GM19035 (cell line): ENCODE results near the gene EOMES.
"Not testable (repeated sequence)": the region's sequence is repeated elsewhere in the genome, so short reads cannot be mapped to it uniquely, and the experiment has no call there.

Experiments
- ATAC-seq: cut with Tn5 transposase; IDR thresholded peaks from one replicate; pipeline ENCODE4 v1.9.1; 2021; ENCODE audit not compliant: unreplicated experiment

The EOMES gene

GRCh38 chr3:27721717-27722564, at the start of gene EOMES:
Gene EOMES (minus strand): TSS chr3:27722323. CDS start chr3:27722294, 29 bp downstream.
- peak; percentile 61 for ATAC-seq

- not testable (repeated sequence) for ATAC-seq
These were observed 48.3 kb upstream of the EOMES start for GRCh38 chr3:27770384-27770783.

DNA sequence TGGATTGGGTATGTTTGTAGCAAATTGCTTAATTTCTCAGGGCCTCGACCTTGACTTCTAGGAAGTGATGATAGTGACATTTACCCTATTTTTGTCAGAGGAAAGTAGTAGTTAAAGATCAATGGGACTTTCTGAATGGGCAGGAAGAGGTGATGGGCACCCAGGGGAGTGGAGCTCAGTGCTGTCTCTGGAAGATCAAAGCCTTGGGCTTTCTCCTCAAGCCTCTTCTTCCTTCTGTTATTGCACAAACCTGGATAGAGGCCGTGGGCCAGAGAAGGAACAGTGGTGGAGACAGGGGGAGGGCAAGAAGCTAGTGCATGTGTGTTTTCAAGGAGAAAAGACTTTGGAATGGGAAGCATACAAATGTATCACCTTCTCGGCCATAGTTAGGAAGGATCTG, 44.9 kb upstream of the EOMES start:
- no peak for ATAC-seq

DNA sequence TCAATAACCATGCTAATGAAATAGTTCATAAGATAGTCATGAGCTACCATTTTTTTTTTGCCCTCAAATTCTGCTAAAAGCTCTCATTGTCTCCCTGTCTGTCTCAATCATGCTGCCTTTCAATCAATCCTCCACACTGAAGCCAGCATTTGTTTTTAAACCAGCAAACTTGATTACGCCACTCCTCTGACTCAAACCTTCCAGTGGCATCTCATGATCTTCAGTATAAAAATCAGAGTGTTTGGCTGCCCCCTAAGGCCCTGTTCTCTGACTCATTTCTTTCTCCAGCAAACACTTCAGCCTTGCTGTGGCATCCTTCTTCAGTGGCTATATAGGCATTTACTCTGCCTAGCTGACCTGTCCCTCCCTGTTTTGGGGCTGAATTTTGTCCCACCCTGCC, 36.0 kb upstream of the EOMES start:
- no peak for ATAC-seq

- no peak for ATAC-seq
These were observed 34.8 kb upstream of the EOMES start for GRCh38 chr3:27756877-27757276.

- no peak for ATAC-seq
These were observed 30.8 kb upstream of the EOMES start for GRCh38 chr3:27752926-27753325.

DNA sequence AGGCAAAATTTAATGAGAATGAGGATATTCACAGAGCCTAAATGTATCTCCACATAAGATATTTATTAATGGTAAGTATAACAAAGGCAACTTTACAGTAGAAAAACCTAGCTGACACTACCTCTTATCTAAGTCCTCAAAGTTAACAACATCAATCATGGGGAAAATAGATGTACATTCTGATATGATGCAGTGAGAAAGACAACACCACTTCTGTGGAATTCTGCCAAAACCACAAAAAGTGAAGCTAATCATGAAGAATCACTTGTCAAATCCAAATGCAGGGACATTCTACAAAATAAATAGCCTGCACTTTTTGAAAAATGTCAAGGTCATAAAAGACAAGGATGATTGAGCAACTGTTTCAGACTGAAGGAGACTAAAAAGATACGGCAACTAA, 27.5 kb upstream of the EOMES start:
- ATAC-seq, result no peak

DNA sequence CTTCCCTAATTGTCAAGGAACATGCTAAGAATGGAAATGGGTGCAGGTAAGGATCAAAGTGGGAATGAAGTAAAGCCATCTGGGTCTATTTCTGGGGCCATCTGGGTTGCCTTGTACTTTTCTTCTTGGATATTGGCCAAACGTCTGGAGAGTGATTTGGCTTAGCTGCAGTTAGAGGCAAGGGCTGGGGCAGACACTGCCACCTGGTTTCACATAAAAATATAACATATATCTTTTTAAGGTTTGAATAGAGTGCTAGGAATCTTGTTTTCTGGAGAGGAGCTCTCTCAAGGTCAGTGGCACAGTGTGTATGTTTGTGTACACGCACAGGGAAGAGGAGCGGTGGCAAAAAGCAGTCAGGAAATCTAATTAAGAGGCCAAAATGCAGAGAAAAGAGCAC, 24.7 kb upstream of the EOMES start:
- no peak for ATAC-seq

GRCh38 chr3:27740854-27741253, 18.7 kb upstream of the EOMES start:
- ATAC-seq, result no peak

- no peak for ATAC-seq
These were observed 15.0 kb upstream of the EOMES start for GRCh38 chr3:27737091-27737490.

DNA sequence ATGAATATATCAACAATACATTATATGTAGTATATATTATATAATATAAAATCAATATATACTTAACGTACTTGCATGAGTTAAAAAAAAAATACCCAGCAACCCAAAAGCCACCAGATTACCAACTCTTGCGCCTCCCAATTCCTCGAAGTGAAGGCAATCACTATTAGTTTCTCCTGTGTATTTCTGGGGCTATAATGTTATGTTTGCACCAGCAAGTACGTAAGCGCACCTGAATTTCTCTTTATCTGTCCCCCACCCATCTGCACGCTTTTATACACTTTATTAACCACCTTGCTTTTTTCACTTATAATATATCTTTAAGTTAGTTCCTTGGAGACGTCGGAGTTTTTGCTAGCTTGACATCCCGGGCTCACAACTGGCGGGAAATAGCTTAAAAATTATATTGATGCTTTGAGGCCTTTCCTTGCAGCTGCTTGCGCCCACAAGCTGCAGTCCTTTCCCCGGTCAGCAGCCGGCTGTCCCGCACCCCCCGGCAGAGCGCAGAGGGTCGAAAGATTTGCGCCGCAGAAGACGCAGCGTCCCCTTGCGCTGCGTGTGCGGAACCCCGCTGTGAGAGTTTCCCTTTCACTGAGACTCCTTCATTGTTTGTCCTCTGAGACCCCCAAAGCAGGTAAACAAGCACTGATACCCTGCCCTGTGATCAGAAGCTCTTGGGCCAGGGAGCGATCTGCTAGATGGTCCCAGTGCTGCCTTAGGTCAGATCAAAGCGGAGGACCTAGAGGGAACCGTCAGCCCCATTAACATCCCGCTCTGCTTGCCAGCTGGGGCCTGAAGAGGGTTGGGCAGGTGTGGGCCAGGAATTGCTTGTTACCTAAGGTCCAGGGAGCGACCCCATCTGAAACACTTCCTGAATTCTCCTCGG, 8.9 kb upstream of the EOMES start:
- ATAC-seq, result no peak

DNA sequence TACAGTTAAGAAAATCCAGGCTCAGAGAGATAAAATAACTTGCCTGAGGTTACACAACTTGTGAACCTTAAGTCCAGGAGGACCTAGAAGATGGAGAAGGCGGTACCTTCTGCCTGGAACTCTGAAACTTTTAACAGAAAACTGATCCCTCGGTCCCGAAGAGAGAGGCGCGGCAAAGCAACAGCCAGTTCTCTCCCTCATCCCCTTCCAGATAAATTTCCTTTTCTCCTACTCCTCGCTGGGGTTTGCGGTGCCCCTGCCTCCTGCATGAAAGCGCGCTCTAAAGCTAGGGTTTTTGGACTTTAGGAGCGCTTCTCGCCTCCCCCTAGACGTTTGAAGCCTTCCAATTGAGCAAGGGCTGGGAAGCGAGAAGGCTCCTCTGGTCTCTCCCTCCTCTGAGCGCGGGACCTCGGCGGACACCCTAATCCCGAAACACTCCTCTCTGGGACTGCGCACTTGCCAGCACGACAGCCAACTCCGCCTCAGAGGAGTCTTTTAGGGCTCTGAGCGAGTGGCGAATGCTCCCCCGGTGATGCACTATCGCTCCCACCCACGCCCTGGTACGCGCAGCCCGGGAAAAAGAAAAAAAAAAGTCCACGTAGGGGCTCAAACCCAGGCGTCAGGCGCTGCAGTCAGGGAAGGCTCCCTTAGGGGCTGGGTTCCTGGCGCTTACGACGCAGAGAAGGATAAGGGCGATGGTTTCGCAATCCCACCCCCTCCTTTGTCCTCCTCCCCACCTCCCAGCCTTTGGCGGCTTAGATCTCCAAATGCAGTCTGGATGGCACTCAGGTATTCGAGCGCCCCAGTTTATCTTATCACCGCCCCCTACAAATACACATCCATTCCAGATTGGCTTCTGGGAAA, 7.9 kb upstream of the EOMES start:
- no peak for ATAC-seq

GRCh38 chr3:27729325-27729724, 7.2 kb upstream of the EOMES start:
- ATAC-seq, result no peak

DNA sequence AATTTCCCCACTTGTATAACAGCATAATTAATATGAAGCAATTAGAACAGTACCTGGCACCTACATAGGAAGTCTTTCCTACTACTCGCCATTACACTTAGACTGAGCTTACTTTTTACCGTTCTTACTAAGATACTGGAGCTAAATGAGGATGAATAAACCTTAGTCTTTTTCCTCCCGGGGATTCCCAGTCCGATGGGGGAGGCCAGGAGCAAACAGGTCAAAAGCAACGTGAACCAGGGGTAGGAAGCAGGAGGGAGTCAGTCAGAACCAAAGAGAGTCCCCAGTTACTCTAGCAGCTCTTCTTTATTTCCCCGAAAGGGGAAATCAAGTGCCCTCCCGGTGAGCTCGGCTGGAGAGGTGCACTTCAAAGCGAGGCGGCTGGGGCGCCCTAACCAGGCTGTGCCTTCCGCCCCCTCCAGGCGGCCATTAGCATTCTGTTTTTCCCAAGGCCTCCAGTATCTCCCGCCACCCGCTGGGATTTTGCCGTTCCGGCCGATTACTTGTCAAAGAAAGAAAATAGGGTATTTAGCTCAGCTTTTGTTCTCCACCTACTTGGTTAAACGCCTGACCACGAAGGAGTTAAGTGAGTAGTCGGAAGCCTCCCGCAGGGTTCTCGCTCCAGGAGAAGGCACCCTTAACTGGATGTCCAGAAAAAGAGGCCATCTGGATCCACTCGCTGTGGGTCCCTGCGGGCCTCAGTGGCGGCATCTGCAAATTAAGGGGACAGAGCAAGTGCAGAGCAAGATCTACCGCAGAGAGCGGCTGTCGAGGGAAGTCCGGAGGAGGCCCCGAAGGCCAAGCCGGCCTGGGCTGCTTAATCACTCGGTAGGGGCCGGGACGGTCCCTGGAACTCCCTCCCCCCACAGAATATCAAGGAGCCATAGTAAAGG, 6.3 kb upstream of the EOMES start:
- no peak for ATAC-seq

GRCh38 chr3:27726240-27726639, 4.1 kb upstream of the EOMES start:
- ATAC-seq, result no peak

GRCh38 chr3:27724459-27725197, 2.5 kb upstream of the EOMES start:
- no peak for ATAC-seq

DNA sequence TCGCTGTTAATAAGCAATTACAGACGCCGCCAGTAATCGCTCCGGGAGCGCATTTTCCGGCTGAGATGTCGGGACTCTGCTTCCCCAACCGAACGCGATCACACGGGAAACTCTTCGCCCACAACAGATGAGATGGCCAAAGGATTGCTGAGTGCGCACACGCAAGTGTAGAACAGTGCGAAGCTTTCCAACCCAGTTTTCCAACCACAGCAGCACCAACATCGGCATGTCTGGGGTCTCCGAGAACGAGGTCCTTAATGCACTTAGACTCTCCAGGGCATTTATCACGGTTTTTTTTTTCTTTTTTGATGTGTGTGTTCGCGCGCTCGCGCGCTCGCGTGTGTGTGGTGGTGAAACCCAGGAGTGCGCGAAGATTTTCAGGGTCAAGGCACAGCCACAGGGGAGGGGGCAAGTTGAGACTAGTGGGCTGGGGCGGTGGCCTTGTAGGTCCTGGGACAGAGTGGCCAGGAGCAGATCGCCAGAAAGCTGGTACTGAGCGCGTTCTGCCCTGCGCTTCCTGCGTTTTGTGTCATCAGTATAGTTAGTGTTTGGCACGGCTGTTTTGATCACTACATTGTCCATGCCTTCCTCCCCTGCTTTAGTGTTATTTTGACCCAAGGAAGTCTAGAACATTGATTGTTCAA, 1.8 kb upstream of the EOMES start:
- ATAC-seq, result no peak

DNA sequence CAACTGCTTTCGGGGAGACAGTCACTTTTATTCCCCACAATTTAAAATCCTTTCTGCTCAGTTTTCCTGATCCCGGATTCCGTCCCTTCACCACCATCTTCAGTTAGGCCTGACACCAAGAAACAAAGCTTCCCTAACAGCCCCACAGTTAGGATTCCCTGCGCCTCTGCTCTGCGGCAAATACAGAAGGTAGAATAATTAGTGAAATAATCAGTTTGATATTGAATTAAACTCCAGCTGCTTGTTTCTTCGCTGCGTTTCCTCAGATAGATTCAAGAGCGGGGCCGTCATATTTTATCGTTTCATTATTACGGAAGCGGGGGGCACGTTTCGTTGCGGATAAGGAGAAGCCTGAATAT, 1.3 kb upstream of the EOMES start:
- ATAC-seq, result no peak

- no peak for ATAC-seq
These were observed 900 bp upstream of the EOMES start for GRCh38 chr3:27723001-27723445.
